NCI-H345 treated with DMSO at 0.1 percent for 48 hours (cell line): ENCODE data around the gene LIMS1.
"Not testable (repeated sequence)": the region's sequence is repeated elsewhere in the genome, so short reads cannot be mapped to it uniquely, and the experiment has no call there.

Source experiments
- DNase-seq: peaks from one replicate; lab custom pipeline; 2025; ENCODE audit not compliant: unreplicated experiment; lab: John Stamatoyannopoulos, UW

LIMS1 gene

GRCh38 chr2:108716971-108717370 lies 182.7 kb downstream of the LIMS1 start:
- DNase-seq = not testable (repeated sequence)

- peak; percentile 88 for DNase-seq
These were observed 185.1 kb downstream of the LIMS1 start, which contains the start of gene RANBP2 for GRCh38 chr2:108719149-108720044. Gene RANBP2 (plus strand): TSS chr2:108719482. CDS start chr2:108719607, 125 bp downstream.

- DNase-seq = not testable (repeated sequence)
These were observed 191.8 kb downstream of the LIMS1 start for GRCh38 chr2:108726048-108726447.

- not testable (repeated sequence) for DNase-seq
These were observed 200.4 kb downstream of the LIMS1 start for GRCh38 chr2:108734656-108735055.
